IPS DF 6.9 (cell line): ENCODE results near the gene CD101.

Experiments used
- DNase-seq: peaks from one replicate; pipeline ENCODE4 v3.0.0-alpha.2; 2013; ENCODE audit warnings: low read depth, low spot score
- H3K27ac ChIP-seq: one replicate; pipeline ENCODE4 v1.5.1; 2013; ENCODE audit warnings: low read length, control low read depth
- H3K27me3 ChIP-seq: 2 replicates; pipeline ENCODE4 v1.6.1; 2013; ENCODE audit warnings: mild to moderate bottlenecking, low read length; ENCODE audit not compliant: control insufficient read depth, insufficient read depth
- H3K36me3 ChIP-seq: 2 replicates; pipeline ENCODE4 v1.6.1; 2013; ENCODE audit warnings: low read length; ENCODE audit not compliant: control insufficient read depth, insufficient read depth
- H3K4me1 ChIP-seq: 2 replicates; pipeline ENCODE4 v1.6.1; 2013; ENCODE audit warnings: low read length; ENCODE audit not compliant: control insufficient read depth, insufficient read depth
- H3K4me3 ChIP-seq: 2 replicates; pipeline ENCODE4 v1.5.1; 2013; ENCODE audit warnings: mild to moderate bottlenecking, low read length
- H3K9me3 ChIP-seq: 2 replicates; pipeline ENCODE4 v1.6.1; 2013; ENCODE audit warnings: low read length, inconsistent platforms; ENCODE audit not compliant: control insufficient read depth, insufficient read depth
- WGBS: extraction: QIAGEN DNeasy Blood & Tissue Kit; methylation state at CpG from one replicate; pipeline ENCODE4 v1.1.7; 2013; ENCODE audit warnings: mixed read lengths, missing lambda C conversion rate; ENCODE audit not compliant: insufficient read length, insufficient coverage; 5-methylcytosine and 5-hydroxymethylcytosine counted together

Gene CD101

DNA sequence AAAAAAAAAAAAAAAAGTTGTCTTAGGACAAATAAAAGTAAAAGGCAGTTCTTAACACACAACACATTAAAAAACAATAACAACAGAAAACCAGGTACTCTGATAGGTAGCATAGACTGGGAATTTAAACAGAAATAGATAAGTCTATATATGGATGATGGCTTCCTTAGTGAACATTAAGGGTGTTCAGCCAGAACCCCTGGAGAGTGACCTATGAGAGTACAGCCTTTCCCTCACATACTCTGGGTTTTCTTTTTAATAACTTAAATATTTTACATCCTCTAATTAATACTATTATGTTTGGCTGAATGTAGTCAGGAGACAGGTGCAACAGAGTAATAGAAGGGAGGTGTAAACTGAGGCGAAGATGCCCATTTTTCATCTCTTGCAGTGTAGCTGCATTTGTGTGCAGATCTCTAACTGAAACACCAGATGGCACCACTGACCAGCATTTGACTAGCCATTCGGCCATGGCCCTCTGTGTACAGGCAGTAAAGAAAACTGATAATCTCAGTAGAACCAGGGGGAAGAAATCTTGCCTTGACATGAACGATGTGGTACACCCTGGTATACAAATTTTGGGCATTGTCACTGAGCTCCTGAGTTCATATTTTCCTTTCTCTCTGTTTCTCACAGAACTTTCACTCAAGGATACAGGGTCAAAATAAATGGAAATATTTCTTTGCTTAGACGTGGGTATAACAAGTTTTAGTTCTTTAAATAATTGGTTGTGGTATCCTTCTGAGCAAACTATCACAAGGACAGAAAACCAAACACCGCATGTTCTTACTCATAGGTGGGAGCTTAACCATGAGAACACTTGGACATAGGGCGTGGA lies 66.2 kb downstream of the CD101 start:
- Histone ChIP-seq H3K4me1 (no peaks in the 10 kb centered on the region), H3K9me3 (no peaks in the 10 kb centered on the region), H3K27me3 (no peaks in the 10 kb centered on the region), H3K36me3 (peaks cover 11% of the 10 kb centered on the region; the same call in 1 of the 2 replicates), H3K4me3 (no peak overlapping the region), H3K27ac (no peak overlapping the region)
- no CpG with 5 or more reads among the region's 6 CpGs for WGBS
- no peak for DNase-seq

DNA sequence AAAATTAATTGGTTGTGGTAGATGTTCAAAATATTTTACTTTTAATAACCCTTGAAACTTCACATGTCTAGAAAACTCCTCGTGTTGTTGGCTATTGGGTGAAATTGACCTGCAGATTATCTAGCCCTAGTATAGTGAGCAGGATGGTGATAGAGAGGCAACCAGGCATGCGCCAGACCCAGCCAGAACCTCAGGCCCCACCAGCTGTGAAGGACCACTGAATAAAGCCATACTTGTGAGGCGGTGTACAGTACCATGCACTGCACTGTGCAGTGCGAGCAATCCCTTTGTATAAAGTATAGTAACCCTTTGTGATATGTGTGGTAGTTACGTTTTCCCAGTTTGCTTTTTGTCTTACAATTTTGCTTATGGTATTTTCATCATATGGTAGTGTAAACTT lies 67.0 kb downstream of the CD101 start:
- Histone ChIP-seq H3K9me3 (no peaks in the 10 kb centered on the region), H3K36me3 (peaks cover 11% of the 10 kb centered on the region; the same call in 1 of the 2 replicates), H3K27me3 (no peaks in the 10 kb centered on the region), H3K4me1 (no peaks in the 10 kb centered on the region), H3K4me3 (no peak overlapping the region), H3K27ac (no peak overlapping the region)
- whole genome bisulfite sequencing = no CpG with 5 or more reads among the region's 5 CpGs
- no peak for DNase-seq

DNA sequence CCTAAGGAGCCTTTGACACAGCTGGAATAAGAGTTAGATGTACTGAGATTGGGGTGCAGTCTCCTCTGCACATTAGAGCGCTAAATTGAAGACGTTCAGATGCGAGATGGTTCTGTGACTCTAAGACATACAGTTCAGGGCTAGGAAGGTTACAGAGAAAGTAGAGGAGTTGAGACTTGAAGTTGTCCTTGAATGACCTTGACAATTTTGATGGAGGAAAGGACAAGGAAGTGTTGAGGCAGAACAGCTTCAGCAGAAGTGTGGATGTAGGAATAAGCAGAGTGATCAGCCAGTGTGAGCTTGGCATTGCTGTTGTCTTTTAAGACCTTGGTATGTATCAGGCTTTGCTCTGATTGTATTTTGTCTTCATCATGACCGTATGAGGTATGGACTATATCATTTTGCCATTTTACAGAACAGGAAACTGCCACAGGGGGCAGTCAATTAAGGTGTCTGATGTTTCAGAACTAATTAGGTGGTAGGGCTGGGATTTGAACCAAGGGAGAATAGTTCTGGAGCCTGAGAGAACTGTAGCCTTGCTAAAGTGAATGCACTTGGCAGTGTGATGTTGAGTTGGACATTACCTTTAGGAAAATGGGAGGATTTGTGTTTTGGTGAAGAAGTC lies 67.8 kb downstream of the CD101 start:
- WGBS = no CpG with 5 or more reads among the region's 4 CpGs
- Histone ChIP-seq H3K9me3 (no peaks in the 10 kb centered on the region), H3K4me3 (no peak overlapping the region), H3K27ac (no peak overlapping the region), H3K36me3 (peaks cover 11% of the 10 kb centered on the region; the same call in 1 of the 2 replicates), H3K4me1 (no peaks in the 10 kb centered on the region), H3K27me3 (no peaks in the 10 kb centered on the region)
- DNase-seq = no peak

DNA sequence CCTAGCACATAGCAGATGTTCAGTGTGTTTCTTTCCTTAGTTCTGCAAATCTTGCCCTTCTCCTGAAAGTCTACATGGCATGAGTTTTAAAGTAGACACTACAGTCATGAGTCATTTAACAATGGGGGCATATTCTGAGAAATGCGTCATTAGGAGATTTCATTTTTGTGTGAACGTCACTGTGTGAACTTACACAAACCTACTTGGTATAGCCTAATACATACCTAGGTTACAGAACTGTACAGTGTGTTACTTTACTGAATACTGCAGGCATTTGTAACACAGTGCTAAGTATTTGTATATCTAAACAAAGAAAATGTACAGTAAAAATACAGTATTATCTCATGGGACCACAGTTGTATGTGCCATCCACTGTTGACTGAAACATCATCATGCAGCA lies 68.6 kb downstream of the CD101 start:
- Histone ChIP-seq H3K36me3 (peaks cover 15% of the 10 kb centered on the region; the same call in 1 of the 2 replicates), H3K27me3 (no peaks in the 10 kb centered on the region), H3K4me3 (no peak overlapping the region), H3K27ac (no peak overlapping the region), H3K4me1 (no peaks in the 10 kb centered on the region), H3K9me3 (no peaks in the 10 kb centered on the region)
- no peak for DNase-seq
- WGBS = no CpG with 5 or more reads among the region's 2 CpGs

DNA sequence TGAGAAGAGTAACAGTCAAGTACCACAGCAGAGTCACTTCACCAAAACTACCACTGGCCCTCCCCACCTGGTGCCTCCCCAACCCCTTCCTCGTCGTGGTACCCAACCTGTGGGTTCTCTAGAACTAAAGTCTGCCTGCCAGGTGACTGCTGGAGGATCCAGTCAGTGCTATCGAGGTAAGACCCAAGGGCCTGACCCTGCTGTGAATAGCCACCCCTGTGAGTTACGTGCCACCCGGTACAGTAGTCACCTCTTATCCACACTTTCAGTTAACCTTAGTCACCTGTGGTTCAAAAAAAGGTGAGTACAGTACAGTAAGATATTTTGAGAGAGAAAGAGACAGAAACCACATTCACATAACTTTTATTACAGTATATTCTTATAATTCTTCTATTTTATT lies 75.1 kb downstream of the CD101 start:
- no peak for DNase-seq
- Histone ChIP-seq H3K36me3 (peaks cover 24% of the 10 kb centered on the region; the same call in 1 of the 2 replicates), H3K27ac (no peak overlapping the region), H3K9me3 (no peaks in the 10 kb centered on the region), H3K4me3 (no peak overlapping the region), H3K4me1 (no peaks in the 10 kb centered on the region), H3K27me3 (no peaks in the 10 kb centered on the region)
- no CpG with 5 or more reads among the region's 5 CpGs for WGBS

DNA sequence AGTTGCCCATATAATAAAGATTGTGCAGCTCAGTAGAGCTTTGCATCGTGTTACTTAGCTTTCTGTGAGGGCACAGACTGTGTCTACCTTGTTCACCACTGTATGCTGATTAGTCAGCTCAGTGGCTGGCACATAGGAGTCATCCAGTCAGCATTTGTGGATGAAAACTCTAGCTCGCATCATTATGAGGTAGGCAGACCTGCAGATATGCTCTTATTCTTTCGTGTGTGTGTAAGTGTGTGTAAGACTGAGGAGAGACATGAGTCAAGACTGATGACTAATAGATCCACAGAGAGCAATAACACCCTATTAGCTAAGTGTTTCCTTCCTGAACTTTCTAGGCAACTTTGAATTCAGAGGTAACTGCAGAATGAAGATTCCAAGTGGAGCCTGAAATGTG lies 75.7 kb downstream of the CD101 start:
- H3K4me1 ChIP-seq = no peaks in the 10 kb centered on the region
- no peaks in the 10 kb centered on the region for H3K27me3 ChIP-seq
- H3K27ac ChIP-seq = no peak overlapping the region
- no peak for DNase-seq
- no peak overlapping the region for H3K4me3 ChIP-seq
- H3K36me3 ChIP-seq = peaks cover 24% of the 10 kb centered on the region; the same call in 1 of the 2 replicates
- H3K9me3 ChIP-seq = no peaks in the 10 kb centered on the region
- no CpG with 5 or more reads among the region's 3 CpGs for WGBS

DNA sequence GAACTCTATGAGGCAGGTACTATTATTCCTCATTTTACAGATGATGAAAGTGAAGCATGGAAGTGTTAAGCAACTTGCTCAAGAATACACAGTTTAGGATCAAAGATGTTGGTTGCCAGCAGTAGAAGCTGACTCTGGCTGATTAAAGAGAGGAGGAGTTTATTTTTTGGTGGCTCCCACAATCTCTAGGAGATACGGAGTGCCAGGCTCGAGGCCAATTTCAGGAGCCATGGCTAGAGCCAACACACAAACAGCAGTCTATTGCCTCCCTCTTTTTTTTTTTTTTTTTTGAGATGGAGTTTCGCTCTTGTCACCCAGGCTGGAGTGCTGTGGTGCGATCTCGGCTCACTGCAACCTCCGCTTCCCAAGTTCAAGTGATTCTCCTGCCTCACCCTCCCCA lies 78.2 kb downstream of the CD101 start:
- Histone ChIP-seq H3K4me3 (no peak overlapping the region), H3K9me3 (no peaks in the 10 kb centered on the region), H3K36me3 (peaks cover 24% of the 10 kb centered on the region; the same call in 1 of the 2 replicates), H3K27ac (no peak overlapping the region), H3K4me1 (no peaks in the 10 kb centered on the region), H3K27me3 (no peaks in the 10 kb centered on the region)
- no peak for DNase-seq
- WGBS = no CpG with 5 or more reads among the region's 6 CpGs

DNA sequence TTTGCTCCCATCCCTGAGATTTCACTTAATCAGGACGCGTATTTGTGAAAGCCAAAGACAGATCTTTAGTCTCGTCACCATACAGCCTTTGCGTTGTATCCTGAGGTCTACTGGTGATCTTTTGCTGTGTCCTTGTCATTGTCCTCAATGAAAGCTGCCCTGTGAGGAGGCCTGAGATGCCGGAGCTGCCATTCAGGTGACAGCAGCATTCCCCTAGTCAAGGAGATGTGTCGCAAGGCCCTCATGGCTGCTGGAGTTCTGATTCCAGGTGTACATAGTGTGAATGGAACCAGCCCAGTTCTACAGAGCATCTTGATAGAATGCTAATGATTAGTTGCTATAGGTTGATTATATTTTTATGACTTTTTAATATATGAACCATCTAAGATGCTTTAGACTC lies 82.7 kb downstream of the CD101 start:
- peaks cover 3% of the 10 kb centered on the region; the same call in 1 of the 2 replicates for H3K36me3 ChIP-seq
- no peaks in the 10 kb centered on the region for H3K4me1 ChIP-seq
- no peak overlapping the region for H3K27ac ChIP-seq
- H3K27me3 ChIP-seq = no peaks in the 10 kb centered on the region
- DNase-seq = no peak
- no peaks in the 10 kb centered on the region for H3K9me3 ChIP-seq
- H3K4me3 ChIP-seq = no peak overlapping the region
- WGBS = no CpG with 5 or more reads among the region's 6 CpGs
